DOHH2 (cell line): ENCODE data around the gene NOC2L.

ENCODE experiments used
- H3F3A ChIP-seq: fragments of 200-600 bp; sonication (generic), shearing (Covaris generic); 2 replicates; pipeline ENCODE4 v1.6.0; 2016; ENCODE audit warnings: antibody characterized with exemption, mild to moderate bottlenecking; ENCODE audit not compliant: control insufficient read depth, insufficient read depth
- H3K27ac ChIP-seq: fragments of 200-600 bp; sonication (generic); 2 replicates; pipeline ENCODE4 v1.5.1; 2014; ENCODE audit warnings: low read depth, mild to moderate bottlenecking, low read length, moderate library complexity
- H3K27me3 ChIP-seq: fragments of 200-600 bp; sonication (generic); 2 replicates; pipeline ENCODE4 v1.6.1; 2014; ENCODE audit warnings: mild to moderate bottlenecking, low read length, mixed read lengths; ENCODE audit not compliant: control insufficient read depth
- H3K36me3 ChIP-seq: fragments of 200-600 bp; sonication (generic); 2 replicates; pipeline ENCODE4 v1.6.1; 2014; ENCODE audit warnings: mild to moderate bottlenecking, low read length, moderate library complexity, mixed read lengths; ENCODE audit not compliant: control insufficient read depth
- H3K4me1 ChIP-seq: fragments of 200-600 bp; sonication (generic); 2 replicates; pipeline ENCODE4 v1.6.1; 2014; ENCODE audit warnings: mild to moderate bottlenecking, low read length, mixed read lengths; ENCODE audit not compliant: control insufficient read depth
- H3K4me2 ChIP-seq: fragments of 200-600 bp; sonication (generic); 2 replicates; pipeline ENCODE4 v1.6.0; 2014; ENCODE audit warnings: mild to moderate bottlenecking, low read length, moderate library complexity
- H3K4me3 ChIP-seq: fragments of 200-600 bp; sonication (generic); 2 replicates; pipeline ENCODE4 v1.5.1; 2014; ENCODE audit warnings: mild to moderate bottlenecking, low read length, mixed read lengths
- H3K79me2 ChIP-seq: fragments of 200-600 bp; sonication (generic); 2 replicates; pipeline ENCODE4 v1.6.1; 2014; ENCODE audit warnings: mild to moderate bottlenecking, low read length, mixed read lengths; ENCODE audit not compliant: control insufficient read depth
- H3K9me2 ChIP-seq: fragments of 200-600 bp; sonication (generic); replicated peaks from 2 replicates; pipeline ENCODE4 v1.6.1; 2014; ENCODE audit warnings: mild to moderate bottlenecking, low read length, mixed read lengths; ENCODE audit not compliant: control insufficient read depth
- H3K9me3 ChIP-seq: fragments of 200-600 bp; sonication (generic); 2 replicates; pipeline ENCODE4 v1.6.1; 2014; ENCODE audit warnings: antibody characterized with exemption, low read length, mixed read lengths; ENCODE audit not compliant: control insufficient read depth, insufficient read depth
- H4K20me1 ChIP-seq: fragments of 200-600 bp; sonication (generic); 2 replicates; pipeline ENCODE4 v1.6.0; 2014; ENCODE audit warnings: low read depth, mild to moderate bottlenecking, antibody characterized with exemption, low read length, moderate library complexity; ENCODE audit not compliant: control insufficient read depth, insufficient read depth
- EZH2phosphoT487 ChIP-seq: fragments of 200-600 bp; sonication (generic); IDR thresholded peaks from 2 replicates; pipeline ENCODE4 v1.6.1; 2017; ENCODE audit warnings: borderline replicate concordance, mild to moderate bottlenecking, antibody characterized with exemption, low read length, moderate library complexity, mixed read lengths
- TF ChIP-seq, protein P1 (sequence below): fragments of 200-600 bp; sonication (generic); IDR thresholded peaks from one replicate; pipeline ENCODE4 v1.5.1; 2014; ENCODE audit warnings: antibody characterized with exemption, mild to moderate bottlenecking, low read depth, low read length; ENCODE audit not compliant: poor library complexity, severe bottlenecking

The NOC2L gene

DNA sequence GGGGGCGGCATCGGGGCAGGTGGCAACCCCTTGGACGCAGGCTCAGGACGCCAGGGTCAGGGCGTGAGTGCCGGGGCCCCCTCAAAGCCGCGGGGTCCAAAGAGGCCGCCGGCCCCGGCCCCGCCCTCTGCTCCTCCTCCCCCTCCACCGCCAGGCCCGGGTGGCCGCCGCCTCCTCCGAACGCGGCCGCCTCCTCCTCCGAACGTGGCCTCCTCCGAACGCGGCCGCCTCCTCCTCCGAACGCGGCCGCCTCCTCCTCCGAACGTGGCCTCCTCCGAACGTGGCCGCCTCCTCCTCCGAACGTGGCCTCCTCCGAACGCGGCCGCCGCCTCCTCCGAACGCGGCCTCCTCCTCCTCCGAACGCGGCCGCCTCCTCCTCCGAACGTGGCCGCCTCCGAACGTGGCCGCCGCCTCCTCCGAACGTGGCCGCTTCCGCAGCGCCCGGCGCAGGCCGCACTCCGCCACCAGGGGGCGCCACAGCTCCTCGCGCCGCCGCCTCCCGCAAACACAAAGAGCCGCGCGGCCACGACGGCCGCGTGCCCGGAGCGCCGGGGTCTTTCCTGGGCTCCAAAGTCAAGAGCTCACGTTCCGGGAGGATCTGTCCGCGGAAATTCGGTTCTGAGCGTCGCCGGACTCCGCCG is 54.6 kb downstream of the NOC2L start:
- H3K4me2 ChIP-seq = peak overlapping the region; percentile 85

DNA sequence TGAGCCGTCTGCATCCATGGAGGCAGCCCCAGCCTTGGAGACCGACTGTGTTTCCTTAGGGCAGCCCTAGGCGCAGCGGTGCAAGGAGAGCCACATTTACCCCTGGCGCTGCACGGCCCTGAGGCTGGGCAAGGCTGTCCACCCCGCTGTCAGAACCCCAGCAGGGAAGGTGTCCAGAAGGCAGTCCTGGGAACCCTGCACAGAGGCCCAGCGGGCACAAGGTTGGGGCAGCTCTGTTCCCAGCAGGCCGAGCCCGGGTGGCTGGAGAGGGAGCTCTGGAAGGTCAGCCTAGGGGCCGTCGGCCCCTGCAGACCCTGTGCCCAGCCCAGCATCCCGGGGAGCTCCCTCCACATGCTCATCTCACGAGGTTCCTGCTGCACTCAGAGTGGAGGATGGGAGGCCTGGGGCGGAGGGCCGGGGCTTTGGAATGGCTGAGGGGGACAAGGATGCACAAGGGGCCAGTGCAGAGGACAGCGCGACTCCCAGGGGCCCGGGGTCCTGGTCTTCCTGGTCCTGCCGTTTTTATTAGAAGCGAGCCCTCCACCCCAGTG is 55.3 kb downstream of the NOC2L start:
- no peaks in the 10 kb centered on the region for H3K79me2 ChIP-seq
- H3K36me3 ChIP-seq = no peaks in the 10 kb centered on the region
- H3K27me3 ChIP-seq = peaks cover 20% of the 10 kb centered on the region
- no peak overlapping the region for H3K4me3 ChIP-seq
- H4K20me1 ChIP-seq = no peaks in the 10 kb centered on the region
- no peak overlapping the region for H3K4me2 ChIP-seq
- no peaks in the 10 kb centered on the region for H3K9me3 ChIP-seq
- TF ChIP-seq, protein P1, sequence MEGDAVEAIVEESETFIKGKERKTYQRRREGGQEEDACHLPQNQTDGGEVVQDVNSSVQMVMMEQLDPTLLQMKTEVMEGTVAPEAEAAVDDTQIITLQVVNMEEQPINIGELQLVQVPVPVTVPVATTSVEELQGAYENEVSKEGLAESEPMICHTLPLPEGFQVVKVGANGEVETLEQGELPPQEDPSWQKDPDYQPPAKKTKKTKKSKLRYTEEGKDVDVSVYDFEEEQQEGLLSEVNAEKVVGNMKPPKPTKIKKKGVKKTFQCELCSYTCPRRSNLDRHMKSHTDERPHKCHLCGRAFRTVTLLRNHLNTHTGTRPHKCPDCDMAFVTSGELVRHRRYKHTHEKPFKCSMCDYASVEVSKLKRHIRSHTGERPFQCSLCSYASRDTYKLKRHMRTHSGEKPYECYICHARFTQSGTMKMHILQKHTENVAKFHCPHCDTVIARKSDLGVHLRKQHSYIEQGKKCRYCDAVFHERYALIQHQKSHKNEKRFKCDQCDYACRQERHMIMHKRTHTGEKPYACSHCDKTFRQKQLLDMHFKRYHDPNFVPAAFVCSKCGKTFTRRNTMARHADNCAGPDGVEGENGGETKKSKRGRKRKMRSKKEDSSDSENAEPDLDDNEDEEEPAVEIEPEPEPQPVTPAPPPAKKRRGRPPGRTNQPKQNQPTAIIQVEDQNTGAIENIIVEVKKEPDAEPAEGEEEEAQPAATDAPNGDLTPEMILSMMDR = no peak
- TF ChIP-seq EZH2phosphoT487 = no peak
- no peaks in the 10 kb centered on the region for H3K9me2 ChIP-seq
- no peak overlapping the region for H3K27ac ChIP-seq
- H3F3A ChIP-seq = no peaks in the 10 kb centered on the region
- peaks cover 9% of the 10 kb centered on the region for H3K4me1 ChIP-seq

More for the DNA sequence above, 54.6 kb downstream of the NOC2L start:
- no peak for TF ChIP-seq EZH2phosphoT487
- TF ChIP-seq, protein P1 = peak; percentile 74
- no peaks in the 10 kb centered on the region for H3K36me3 ChIP-seq
- no peaks in the 10 kb centered on the region for H4K20me1 ChIP-seq
- H3K4me3 ChIP-seq = peak overlapping the region; percentile 75
- H3K4me1 ChIP-seq = peaks cover 9% of the 10 kb centered on the region
- H3K9me2 ChIP-seq = no peaks in the 10 kb centered on the region
- H3K9me3 ChIP-seq = no peaks in the 10 kb centered on the region
- no peaks in the 10 kb centered on the region for H3K79me2 ChIP-seq
- H3K27me3 ChIP-seq = peaks cover 20% of the 10 kb centered on the region
- no peak overlapping the region for H3K27ac ChIP-seq
- no peaks in the 10 kb centered on the region for H3F3A ChIP-seq

DNA sequence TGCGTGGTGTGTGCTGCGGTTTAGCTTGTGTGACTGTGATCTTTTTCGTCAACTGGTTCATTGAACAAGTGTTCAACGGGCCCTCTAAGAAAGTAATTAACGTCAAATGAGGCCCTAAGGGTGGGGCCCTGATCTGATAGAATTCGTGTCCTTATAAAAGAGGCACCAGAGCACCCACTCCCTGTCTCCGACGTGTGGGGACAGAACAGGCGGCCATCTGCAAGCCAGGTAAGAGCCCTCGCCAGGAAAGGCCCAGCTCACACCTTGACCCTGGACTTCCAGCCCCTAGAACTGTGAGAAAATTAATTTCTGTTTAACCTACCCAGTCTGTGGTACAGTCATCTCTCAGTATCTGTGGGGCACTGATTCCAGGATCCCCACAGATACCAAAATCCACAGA is 55.8 kb downstream of the NOC2L start:
- no peak overlapping the region for H3K4me2 ChIP-seq
- H3K4me3 ChIP-seq = no peak overlapping the region
- no peaks in the 10 kb centered on the region for H3K9me2 ChIP-seq
- no peaks in the 10 kb centered on the region for H3K36me3 ChIP-seq
- H3K9me3 ChIP-seq = no peaks in the 10 kb centered on the region
- TF ChIP-seq, protein P1 = no peak
- no peak for TF ChIP-seq EZH2phosphoT487
- no peaks in the 10 kb centered on the region for H3K79me2 ChIP-seq
- H4K20me1 ChIP-seq = no peaks in the 10 kb centered on the region
- H3K27ac ChIP-seq = no peak overlapping the region
- peaks cover 9% of the 10 kb centered on the region for H3K4me1 ChIP-seq
- no peaks in the 10 kb centered on the region for H3F3A ChIP-seq
- H3K27me3 ChIP-seq = peaks cover 24% of the 10 kb centered on the region
